Prostate gland (tissue), 2 donors: ENCODE measurements around the gene FAM53A. TPM values are rescaled to one million over a fixed set of nuclear protein-coding genes. Genes with fewer than 3 reads are reported as not detected.

ENCODE experiments used
- DNase-seq: peaks from one replicate; pipeline ENCODE4 v3.0.0-alpha.2; 2019; ENCODE audit warnings: low spot score
- H3K27ac ChIP-seq, 2 donors: fragments of 200-600 bp; sonication (generic); 2 replicates each; pipeline ENCODE4 v1.5.1; 2017 to 2019
- H3K27me3 ChIP-seq: fragments of 200-600 bp; sonication (generic); replicated peaks from 2 replicates; pipeline ENCODE4 v1.5.1; 2019; ENCODE audit not compliant: insufficient read depth
- H3K36me3 ChIP-seq, 2 donors: fragments of 200-600 bp; sonication (generic); 1 replicate in 1 of 2; 2 replicates in 1 of 2; pipeline versions ENCODE4 v1.5.1 to v1.8.1; 2017 to 2019
- H3K4me1 ChIP-seq: fragments of 200-600 bp; sonication (generic); replicated peaks from 2 replicates; pipeline ENCODE4 v1.5.1; 2019
- H3K4me3 ChIP-seq, 2 donors: fragments of 200-600 bp; sonication (generic); 2 replicates each; pipeline ENCODE4 v1.5.1; 2017 to 2019
- H3K9me3 ChIP-seq: fragments of 200-600 bp; sonication (generic); 2 replicates; pipeline ENCODE4 v1.5.1; 2017
- CTCF ChIP-seq, 4 experiments: fragments of 200-600 bp in 2 of 4; fragments of 450-650 bp in 2 of 4; sonication (generic) in 2 of 4; IDR thresholded peaks; 1 replicate in 3 of 4; 2 replicates in 1 of 4; pipeline ENCODE4 v1.5.1; 2016 to 2019; ENCODE audit warnings: antibody characterized with exemption in 4 of 4, mild to moderate bottlenecking in 2 of 4, moderate library complexity in 2 of 4
- POLR2A ChIP-seq: fragments of 450-650 bp; IDR thresholded peaks from one replicate; pipeline ENCODE4 v1.6.1; 2016; ENCODE audit warnings: antibody characterized with exemption, mild to moderate bottlenecking
- POLR2AphosphoS5 ChIP-seq: sonication (generic); formaldehyde crosslinking; IDR thresholded peaks from one replicate; pipeline ENCODE4 v1.6.1; 2017; ENCODE audit warnings: antibody characterized with exemption
- WGBS: methylation state at CpG from one replicate; pipeline ENCODE4 v1.1.5; 2018; 5-methylcytosine and 5-hydroxymethylcytosine counted together
- intact Hi-C: fragments of 100-400 bp; cut with DNase I; formaldehyde crosslinking; loops from one replicate; pipeline ENCODE4 v1.14.2; 2022
- total RNA-seq, 2 donors: library from RNA; depleted of rRNA; stranded (reverse); fragments of >200 nt; gene quantifications; one replicate each; pipeline ENCODE4 v1.1.0, GENCODE V29; 2016

FAM53A gene
- total RNA-seq, 2 donors from 2014 or later = 2.3 to 16.8 TPM

GRCh38 chr4:1720163-1720983 lies 36.3 kb upstream of the FAM53A start:
- peaks cover 0 to 3% of the 10 kb centered on the region in 2 donors for H3K36me3 ChIP-seq

GRCh38 chr4:1718095-1718850 lies 34.2 kb upstream of the FAM53A start:
- DNase-seq = peak; percentile 62
- Histone ChIP-seq H3K4me3 (no peak overlapping the region), H3K9me3 (no peaks in the 10 kb centered on the region), H3K36me3 (peaks cover 0 to 3% of the 10 kb centered on the region in 2 donors), H3K27me3 (no peaks in the 10 kb centered on the region), H3K27ac (peak overlapping the region in 1 of 2 donors; percentile 58), H3K4me1 (peaks cover 32% of the 10 kb centered on the region)
- intact Hi-C loops = loop anchor here (10.0 kb wide), 1 partner anchor 527 kb away; the partner anchor contains the start of genes HAUS3 and POLN
- TF ChIP-seq CTCF (IDR thresholded peaks at IDR 0.05) (no peak), POLR2AphosphoS5 (peak; percentile 73), POLR2A (no peak)
- 77% methylated on average over 31 of the region's 31 CpGs for WGBS

More at GRCh38 chr4:1720163-1720983, 36.3 kb upstream of the FAM53A start:
- H3K4me1 ChIP-seq = peaks cover 25% of the 10 kb centered on the region
- no peaks in the 10 kb centered on the region for H3K27me3 ChIP-seq
- H3K9me3 ChIP-seq = no peaks in the 10 kb centered on the region
- H3K27ac ChIP-seq = peak overlapping the region; percentile 85 to 89
- peak overlapping the region; percentile 63 to 67 for H3K4me3 ChIP-seq
- peak; percentile 23 for TF ChIP-seq POLR2AphosphoS5
- TF ChIP-seq POLR2A = peak; percentile 33
- TF ChIP-seq CTCF (IDR thresholded peaks at IDR 0.05) = peak in 1 of 4 experiments; percentile 14
- DNase-seq = peak; percentile 25
- WGBS = under 1% methylated on average over 40 of the region's 79 CpGs
- intact Hi-C loops = loop anchor here (5.0 kb wide), 1 partner anchor 38 kb away; the partner anchor contains the start of gene FAM53A

GRCh38 chr4:1717129-1718094 lies 33.3 kb upstream of the FAM53A start:
- Histone ChIP-seq H3K27me3 (no peaks in the 10 kb centered on the region), H3K4me1 (peaks cover 32% of the 10 kb centered on the region), H3K36me3 (peaks cover 0 to 3% of the 10 kb centered on the region in 2 donors), H3K4me3 (no peak overlapping the region), H3K9me3 (no peaks in the 10 kb centered on the region), H3K27ac (peak overlapping the region in 1 of 2 donors; percentile 58)
- TF ChIP-seq POLR2AphosphoS5 (no peak), CTCF (IDR thresholded peaks at IDR 0.05) (no peak), POLR2A (no peak)
- no peak for DNase-seq
- intact Hi-C loops = loop anchor here (10.0 kb wide), 1 partner anchor 527 kb away; the partner anchor contains the start of genes HAUS3 and POLN
- 72% methylated on average over 31 of the region's 32 CpGs for WGBS
